HG03342 (cell line): ENCODE measurements around the gene GTPBP6.
"Not testable (repeated sequence)": the region's sequence is repeated elsewhere in the genome, so short reads cannot be mapped to it uniquely, and the experiment has no call there.

Experiments used
- ATAC-seq: cut with Tn5 transposase; IDR thresholded peaks from one replicate; pipeline ENCODE4 v1.9.1; 2021; ENCODE audit warnings: mild to moderate bottlenecking, moderate library complexity; ENCODE audit not compliant: unreplicated experiment

Gene GTPBP6

GRCh38 chrX:267771-268261 is 50.8 kb downstream of the GTPBP6 start:
- no peak for ATAC-seq

- ATAC-seq: no peak
Measured at GRCh38 chrX:265502-265901, 53.1 kb downstream of the GTPBP6 start.

GRCh38 chrX:264634-265455 is 53.8 kb downstream of the GTPBP6 start:
- no peak for ATAC-seq

- not testable (repeated sequence) for ATAC-seq
Measured at GRCh38 chrX:264006-264405, 54.6 kb downstream of the GTPBP6 start.

- peak; percentile 68 for ATAC-seq
Measured at GRCh38 chrX:262381-262909, 56.2 kb downstream of the GTPBP6 start.

GRCh38 chrX:261919-262352 is 56.7 kb downstream of the GTPBP6 start:
- no peak for ATAC-seq

- no peak for ATAC-seq
Measured at GRCh38 chrX:261167-261918, 57.3 kb downstream of the GTPBP6 start.

- no peak for ATAC-seq
Measured at GRCh38 chrX:259692-260355, 58.8 kb downstream of the GTPBP6 start.

GRCh38 chrX:258291-259040 is 60.1 kb downstream of the GTPBP6 start:
- ATAC-seq: no peak

- ATAC-seq: no peak
Measured at GRCh38 chrX:257681-258289, 60.8 kb downstream of the GTPBP6 start.

GRCh38 chrX:257054-257453 is 61.5 kb downstream of the GTPBP6 start:
- not testable (repeated sequence) for ATAC-seq

GRCh38 chrX:255923-256331 is 62.7 kb downstream of the GTPBP6 start:
- no peak for ATAC-seq
